HEK293T (cell line): ENCODE measurements around the gene MRPS35.

Source experiments
- ARNT ChIP-seq: fragments of 450-650 bp; IDR thresholded peaks from 2 replicates; pipeline ENCODE4 v1.6.1; 2017; ENCODE audit warnings: mild to moderate bottlenecking
- BHLHE40 ChIP-seq: fragments of 450-650 bp; IDR thresholded peaks from 2 replicates; pipeline ENCODE4 v1.6.1; 2016; ENCODE audit warnings: mild to moderate bottlenecking, moderate library complexity, borderline replicate concordance
- ELF4 ChIP-seq: fragments of 450-650 bp; IDR thresholded peaks from 2 replicates; pipeline ENCODE4 v1.6.1; 2017; ENCODE audit warnings: antibody characterized with exemption
- HDGF ChIP-seq: fragments of 450-650 bp; IDR thresholded peaks from 2 replicates; pipeline ENCODE4 v1.6.1; 2017; ENCODE audit warnings: antibody characterized with exemption, borderline replicate concordance
- L3MBTL2 ChIP-seq: fragments of 450-650 bp; conservative IDR thresholded peaks from 2 replicates; pipeline ENCODE4 v1.6.1; 2016; ENCODE audit warnings: mild to moderate bottlenecking
- LEF1 ChIP-seq: fragments of 450-650 bp; IDR thresholded peaks from 2 replicates; pipeline ENCODE4 v1.6.1; 2017; ENCODE audit warnings: mild to moderate bottlenecking, borderline replicate concordance
- NFRKB ChIP-seq: fragments of 450-650 bp; IDR thresholded peaks from 2 replicates; pipeline ENCODE4 v1.6.1; 2016; ENCODE audit warnings: mild to moderate bottlenecking, moderate library complexity
- SP1 ChIP-seq: fragments of 450-650 bp; IDR thresholded peaks from 2 replicates; pipeline ENCODE4 v1.6.1; 2017
- SUZ12 ChIP-seq: fragments of 450-650 bp; IDR thresholded peaks from 2 replicates; pipeline ENCODE4 v1.6.1; 2016; ENCODE audit warnings: mild to moderate bottlenecking
- TARDBP ChIP-seq: fragments of 450-650 bp; IDR thresholded peaks from 2 replicates; pipeline ENCODE4 v1.6.1; 2016
- TF ChIP-seq, protein P1 (sequence below): fragments of 450-650 bp; IDR thresholded peaks from 2 replicates; pipeline ENCODE4 v1.6.1; 2016

DNA sequence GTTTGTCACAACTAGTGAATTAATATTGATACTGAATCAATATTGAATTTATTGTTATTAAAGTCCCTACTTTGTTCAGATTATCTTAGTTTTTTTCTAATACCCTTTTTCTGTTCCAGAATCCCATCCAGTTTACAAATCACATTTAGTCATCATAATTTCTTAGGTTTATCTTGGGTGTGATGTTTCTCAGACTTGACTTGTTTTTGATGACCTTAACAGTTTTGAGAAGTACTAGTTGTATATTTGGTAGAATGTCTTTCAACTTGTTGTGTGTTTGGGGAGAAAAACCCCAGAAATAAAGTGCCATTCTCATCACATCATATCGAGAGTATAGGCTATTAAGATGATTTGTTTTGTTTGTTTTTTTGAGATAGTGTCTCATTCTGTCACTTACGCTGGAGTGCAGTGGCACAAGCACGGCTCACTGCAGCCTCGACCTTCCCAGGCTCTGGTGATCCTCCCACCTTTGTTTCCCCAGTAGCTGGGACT, 19.5 kb downstream of the MRPS35 start:
- TF ChIP-seq HDGF (no peak), SP1 (no peak), ARNT (no peak), BHLHE40 (no peak), NFRKB (no peak), ELF4 (no peak), LEF1 (no peak), L3MBTL2 (no peak), SUZ12 (no peak), TARDBP (no peak)
- TF ChIP-seq, protein P1, sequence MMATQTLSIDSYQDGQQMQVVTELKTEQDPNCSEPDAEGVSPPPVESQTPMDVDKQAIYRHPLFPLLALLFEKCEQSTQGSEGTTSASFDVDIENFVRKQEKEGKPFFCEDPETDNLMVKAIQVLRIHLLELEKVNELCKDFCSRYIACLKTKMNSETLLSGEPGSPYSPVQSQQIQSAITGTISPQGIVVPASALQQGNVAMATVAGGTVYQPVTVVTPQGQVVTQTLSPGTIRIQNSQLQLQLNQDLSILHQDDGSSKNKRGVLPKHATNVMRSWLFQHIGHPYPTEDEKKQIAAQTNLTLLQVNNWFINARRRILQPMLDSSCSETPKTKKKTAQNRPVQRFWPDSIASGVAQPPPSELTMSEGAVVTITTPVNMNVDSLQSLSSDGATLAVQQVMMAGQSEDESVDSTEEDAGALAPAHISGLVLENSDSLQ = no peak
